Left lung (tissue), 10 donors: Measurements from ENCODE around the gene DET1. TPM values are rescaled to one million over a fixed set of nuclear protein-coding genes. Genes with fewer than 3 reads are reported as not detected.

Experiments used
- ATAC-seq: fragments of 200-7000 bp; cut with Tn5 transposase; one replicate; pipeline ENCODE4 v1.9.1; 2020; ENCODE audit warnings: moderate library complexity
- DNase-seq, 4 donors: peaks; one replicate each; pipeline ENCODE4 v3.0.0-alpha.2; 2013 to 2020
- H3K27ac ChIP-seq, 2 donors: fragments of 200-600 bp; sonication (generic) in 1 of 2; one replicate each; pipeline versions ENCODE4 v1.5.0 to v1.8.0; 2020 to 2021
- H3K27me3 ChIP-seq, 2 donors: fragments of 200-600 bp; sonication (generic) in 1 of 2; one replicate each; pipeline versions ENCODE4 v1.5.0 to v1.8.0; 2020 to 2021
- H3K36me3 ChIP-seq, 2 donors: fragments of 200-600 bp; sonication (generic) in 1 of 2; one replicate each; pipeline versions ENCODE4 v1.5.0 to v1.8.0; 2020 to 2021
- H3K4me1 ChIP-seq, 2 donors: fragments of 200-600 bp; one replicate each; pipeline ENCODE4 v1.8.0; 2021
- H3K4me3 ChIP-seq, 2 donors: fragments of 200-600 bp; sonication (generic) in 1 of 2; one replicate each; pipeline versions ENCODE4 v1.5.0 to v1.8.0; 2020 to 2021; ENCODE audit warnings: mild to moderate bottlenecking in 1 of 2
- H3K9me3 ChIP-seq, 2 donors: fragments of 200-600 bp; sonication (generic) in 1 of 2; one replicate each; pipeline versions ENCODE4 v1.5.0 to v1.8.0; 2020 to 2021
- CTCF ChIP-seq, 2 donors: fragments of 200-600 bp; sonication (generic) in 1 of 2; IDR thresholded peaks; one replicate each; pipeline versions ENCODE4 v1.5.0 to v1.8.0; 2021; ENCODE audit warnings: antibody characterized with exemption in 2 of 2
- intact Hi-C, 2 donors: fragments of 100-400 bp; cut with DNase I; formaldehyde crosslinking; loops; one replicate each; pipeline versions ENCODE4 v1.11.2 to v1.14.2; 2022
- polyA plus RNA-seq, 6 donors: library from polyadenylated mRNA; unstranded; fragments of 120-200 nt; gene quantifications; one replicate each; pipeline ENCODE4 v1.2.1, GENCODE V29; 2013; ENCODE audit not compliant: insufficient read length in 6 of 6
- total RNA-seq, 2 donors: library from RNA; stranded (reverse); fragmentation: NEBNext Ultra II Directional; extraction: Animal tissue kit (Norgen Biotek cat#: 25700); gene quantifications; one replicate each; pipeline ENCODE4 v1.2.1, GENCODE V29; 2021
- donor health status: DM: no; HTN: yes; CAD: no.
- donor health status: DM: no; HTN: no; CAD: no.

Gene DET1
- total and polyA plus RNA-seq, 8 donors: 4.0 to 17.7 (median 15.7) TPM

- Histone ChIP-seq H3K27ac (no peak overlapping the region), H3K4me1 (no peaks in the 10 kb centered on the region), H3K9me3 (no peaks in the 10 kb centered on the region), H3K36me3 (no peaks in the 10 kb centered on the region), H3K4me3 (no peak overlapping the region), H3K27me3 (no peaks in the 10 kb centered on the region)
- no peak for TF ChIP-seq CTCF (IDR thresholded peaks at IDR 0.05)
- DNase-seq (no peak), ATAC-seq (no peak)
- intact Hi-C loops: no loop called here
Observed at GRCh38 chr15:88497109-88497765, 49.2 kb downstream of the DET1 start.

DNA sequence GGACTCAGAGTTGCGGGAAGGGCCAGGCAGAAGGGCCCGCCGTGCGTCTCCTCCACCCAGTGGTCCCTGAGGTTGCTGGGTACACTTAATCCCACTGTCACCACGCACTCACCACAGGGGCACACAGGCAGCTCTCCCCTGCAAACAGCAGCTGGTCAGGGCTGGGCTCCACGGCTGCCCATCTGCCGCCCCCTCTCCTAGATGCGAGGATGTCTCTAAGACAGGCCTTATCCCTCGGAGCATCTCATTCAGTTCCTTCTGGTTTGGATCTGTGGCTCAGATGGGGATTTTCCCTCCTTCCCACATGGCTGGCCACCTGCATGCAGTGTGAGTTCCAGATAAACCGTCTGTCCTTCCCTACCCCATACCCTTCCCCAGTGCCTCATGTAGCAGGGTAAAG is 52.6 kb downstream of the DET1 start:
- Histone ChIP-seq H3K4me1 (no peaks in the 10 kb centered on the region), H3K27me3 (no peaks in the 10 kb centered on the region), H3K36me3 (no peaks in the 10 kb centered on the region), H3K4me3 (no peak overlapping the region), H3K9me3 (no peaks in the 10 kb centered on the region), H3K27ac (no peak overlapping the region)
- intact Hi-C loops: no loop called here
- DNase-seq (no peak), ATAC-seq (no peak)
- TF ChIP-seq CTCF (IDR thresholded peaks at IDR 0.05): no peak

- DNase-seq (no peak), ATAC-seq (no peak)
- H3K27me3 ChIP-seq: no peaks in the 10 kb centered on the region
- no peaks in the 10 kb centered on the region for H3K36me3 ChIP-seq
- H3K27ac ChIP-seq: no peak overlapping the region
- no peak for TF ChIP-seq CTCF (IDR thresholded peaks at IDR 0.05)
- intact Hi-C loops: no loop called here
- H3K4me3 ChIP-seq: no peak overlapping the region
- no peaks in the 10 kb centered on the region for H3K4me1 ChIP-seq
- no peaks in the 10 kb centered on the region for H3K9me3 ChIP-seq
Observed at GRCh38 chr15:88491158-88491557, 55.3 kb downstream of the DET1 start.

DNA sequence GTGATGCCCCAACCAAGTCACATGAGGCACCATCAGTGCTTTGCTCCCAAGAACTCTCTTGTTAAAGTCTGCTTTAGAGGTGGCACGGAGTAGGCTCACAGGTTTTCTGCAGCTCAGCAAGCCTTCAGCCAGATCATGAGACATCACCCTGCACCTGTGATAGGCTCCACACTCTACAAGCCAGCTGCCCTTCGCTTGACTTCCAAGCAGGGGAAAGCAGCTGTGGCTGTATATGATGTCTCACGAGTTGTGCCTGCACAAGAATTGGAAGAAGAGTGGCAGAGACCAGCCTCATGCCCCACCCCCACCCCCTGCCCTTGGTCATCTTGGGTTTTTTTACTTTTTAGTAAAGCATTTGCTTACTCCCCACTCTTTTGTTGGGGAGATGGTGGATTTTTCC is 56.4 kb downstream of the DET1 start:
- Histone ChIP-seq H3K4me3 (no peak overlapping the region), H3K36me3 (no peaks in the 10 kb centered on the region)

GRCh38 chr15:88489321-88489720 is 57.2 kb downstream of the DET1 start:
- no peak overlapping the region for H3K27ac ChIP-seq
- intact Hi-C loops: no loop called here

More for the DNA sequence above, 56.4 kb downstream of the DET1 start:
- Histone ChIP-seq H3K4me1 (no peaks in the 10 kb centered on the region), H3K27ac (no peak overlapping the region), H3K27me3 (no peaks in the 10 kb centered on the region), H3K9me3 (no peaks in the 10 kb centered on the region)
- no peak for TF ChIP-seq CTCF (IDR thresholded peaks at IDR 0.05)
- DNase-seq (no peak), ATAC-seq (no peak)
- intact Hi-C loops: no loop called here

More at GRCh38 chr15:88489321-88489720, 57.2 kb downstream of the DET1 start:
- H3K4me1 ChIP-seq: no peaks in the 10 kb centered on the region
- no peak for DNase-seq
- ATAC-seq: no peak
- H3K36me3 ChIP-seq: no peaks in the 10 kb centered on the region
- no peaks in the 10 kb centered on the region for H3K27me3 ChIP-seq
- TF ChIP-seq CTCF (IDR thresholded peaks at IDR 0.05): no peak
- no peak overlapping the region for H3K4me3 ChIP-seq
- no peaks in the 10 kb centered on the region for H3K9me3 ChIP-seq
